Activated gamma-delta T cell (primary cell): ENCODE data around the gene SMIM24.

Experiments used
- DNase-seq: peaks from one replicate; lab custom pipeline; 2025; lab: John Stamatoyannopoulos, UW

SMIM24 gene

GRCh38 chr19:3497757-3498520 is 17.6 kb upstream of the SMIM24 start:
- no peak for DNase-seq

GRCh38 chr19:3496392-3497273 is 16.3 kb upstream of the SMIM24 start:
- DNase-seq = no peak

GRCh38 chr19:3494559-3494958 is 14.2 kb upstream of the SMIM24 start:
- DNase-seq = no peak

- DNase-seq = no peak
Measured at GRCh38 chr19:3494051-3494450, 13.7 kb upstream of the SMIM24 start.

- no peak for DNase-seq
Measured at GRCh38 chr19:3493651-3494050, 13.3 kb upstream of the SMIM24 start.

- no peak for DNase-seq
Measured at GRCh38 chr19:3492919-3493318, 12.6 kb upstream of the SMIM24 start.

- DNase-seq = no peak
Measured at GRCh38 chr19:3492131-3492839, 12.0 kb upstream of the SMIM24 start.

GRCh38 chr19:3491396-3492119 is 11.2 kb upstream of the SMIM24 start:
- no peak for DNase-seq

- DNase-seq = no peak
Measured at GRCh38 chr19:3483226-3483628, 2.9 kb upstream of the SMIM24 start, which contains the start of gene SMIM44. TSS of gene SMIM44 (minus strand) at chr19:3483441. CDS start at chr19:3483403, 38 bp downstream.

GRCh38 chr19:3482507-3483225 is 2.3 kb upstream of the SMIM24 start:
- DNase-seq = no peak

GRCh38 chr19:3481241-3482090 is 1.1 kb upstream of the SMIM24 start:
- DNase-seq = no peak

GRCh38 chr19:3479834-3480215 is 500 bp downstream of the SMIM24 start:
- DNase-seq = no peak

- no peak for DNase-seq
Measured at GRCh38 chr19:3479177-3479833, 1.0 kb downstream of the SMIM24 start.

GRCh38 chr19:3478409-3479176 is 1.7 kb downstream of the SMIM24 start:
- DNase-seq = no peak

GRCh38 chr19:3477951-3478350 is 2.4 kb downstream of the SMIM24 start:
- DNase-seq = no peak

GRCh38 chr19:3477506-3477905 is 2.8 kb downstream of the SMIM24 start:
- DNase-seq = no peak

GRCh38 chr19:3476830-3477229 is 3.5 kb downstream of the SMIM24 start:
- DNase-seq = no peak

GRCh38 chr19:3475449-3475848 is 4.9 kb downstream of the SMIM24 start:
- no peak for DNase-seq

GRCh38 chr19:3474614-3475013 is 5.7 kb downstream of the SMIM24 start:
- no peak for DNase-seq
